Measurements from ENCODE around the gene TTC29.

DNA sequence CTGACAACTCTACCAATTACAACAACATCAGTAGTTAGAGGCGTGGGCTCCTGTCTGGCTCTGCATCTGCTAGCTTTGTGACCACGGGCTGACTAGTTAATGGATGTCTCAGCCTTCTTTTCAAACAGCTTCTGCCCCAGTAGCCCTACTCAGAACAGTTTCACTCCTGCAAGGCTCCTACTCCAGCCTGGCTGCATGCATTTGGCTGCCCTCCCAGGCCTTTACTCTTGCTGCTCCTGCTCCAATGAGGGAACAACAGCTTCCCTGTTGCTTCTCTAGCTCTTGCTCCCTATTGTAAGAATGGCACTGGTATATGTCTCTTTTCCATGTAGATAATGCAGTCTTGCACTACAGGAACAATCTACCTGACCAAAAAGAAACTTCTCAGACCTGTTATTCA, 93.3 kb downstream of the TTC29 start:
- TF ChIP-seq CTCF (IDR thresholded peaks at IDR 0.05; ENCODE audit: insufficient read depth, low read depth, low read length) (no peak), EZH2 (IDR thresholded peaks at IDR 0.05; ENCODE audit: insufficient read depth, low read length) (no peak)
